ENCODE data around the gene DCT.

DCT gene

DNA sequence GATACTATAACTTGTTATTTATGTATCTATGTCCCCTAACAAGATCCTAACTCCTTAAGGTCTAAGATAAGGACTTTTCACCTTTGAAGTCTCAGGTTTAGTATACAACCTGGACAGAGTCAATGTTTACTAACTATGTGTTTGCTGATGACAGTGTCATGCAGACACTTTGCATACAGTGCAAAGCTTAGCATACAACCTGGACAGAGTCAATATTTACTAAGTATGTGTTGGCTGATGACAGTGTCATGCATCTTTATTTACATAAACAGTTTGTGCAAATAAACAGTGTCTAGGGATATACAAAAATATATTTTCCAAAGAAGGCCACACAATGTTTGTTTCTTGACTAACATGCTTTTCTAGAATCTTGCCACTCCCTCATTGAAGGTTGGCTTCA, 34.7 kb downstream of the DCT start:
- no peak for DNase-seq

DNA sequence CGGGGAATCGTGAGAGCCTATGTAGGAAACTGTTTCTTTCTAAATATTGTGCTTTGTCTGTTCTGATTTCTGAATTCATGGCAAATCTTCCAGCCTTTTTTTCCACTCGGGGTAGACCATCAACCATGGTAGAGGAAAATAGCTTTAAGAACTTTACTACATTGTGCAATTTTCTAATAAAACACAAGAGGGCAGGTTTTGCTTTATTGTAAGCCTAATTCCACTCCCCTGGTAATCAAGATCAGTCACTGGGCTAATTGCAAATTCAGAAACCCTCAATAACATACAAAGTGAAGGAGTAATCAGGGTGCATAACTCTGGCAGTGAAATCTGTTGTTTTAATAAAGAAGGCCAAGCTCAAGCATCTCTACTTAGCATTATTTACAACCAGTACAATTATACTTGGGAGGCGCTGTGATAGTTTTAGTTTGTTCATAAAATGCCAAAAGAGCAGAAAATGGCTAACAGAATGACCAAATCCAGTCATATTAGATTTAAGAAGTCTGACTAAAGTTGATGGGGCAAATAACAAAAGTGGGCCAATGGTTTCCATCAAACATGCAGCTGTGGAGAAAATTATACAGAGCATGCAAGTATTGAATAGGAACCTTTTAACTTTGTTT, 43.8 kb downstream of the DCT start:
- no peak for DNase-seq

DNA sequence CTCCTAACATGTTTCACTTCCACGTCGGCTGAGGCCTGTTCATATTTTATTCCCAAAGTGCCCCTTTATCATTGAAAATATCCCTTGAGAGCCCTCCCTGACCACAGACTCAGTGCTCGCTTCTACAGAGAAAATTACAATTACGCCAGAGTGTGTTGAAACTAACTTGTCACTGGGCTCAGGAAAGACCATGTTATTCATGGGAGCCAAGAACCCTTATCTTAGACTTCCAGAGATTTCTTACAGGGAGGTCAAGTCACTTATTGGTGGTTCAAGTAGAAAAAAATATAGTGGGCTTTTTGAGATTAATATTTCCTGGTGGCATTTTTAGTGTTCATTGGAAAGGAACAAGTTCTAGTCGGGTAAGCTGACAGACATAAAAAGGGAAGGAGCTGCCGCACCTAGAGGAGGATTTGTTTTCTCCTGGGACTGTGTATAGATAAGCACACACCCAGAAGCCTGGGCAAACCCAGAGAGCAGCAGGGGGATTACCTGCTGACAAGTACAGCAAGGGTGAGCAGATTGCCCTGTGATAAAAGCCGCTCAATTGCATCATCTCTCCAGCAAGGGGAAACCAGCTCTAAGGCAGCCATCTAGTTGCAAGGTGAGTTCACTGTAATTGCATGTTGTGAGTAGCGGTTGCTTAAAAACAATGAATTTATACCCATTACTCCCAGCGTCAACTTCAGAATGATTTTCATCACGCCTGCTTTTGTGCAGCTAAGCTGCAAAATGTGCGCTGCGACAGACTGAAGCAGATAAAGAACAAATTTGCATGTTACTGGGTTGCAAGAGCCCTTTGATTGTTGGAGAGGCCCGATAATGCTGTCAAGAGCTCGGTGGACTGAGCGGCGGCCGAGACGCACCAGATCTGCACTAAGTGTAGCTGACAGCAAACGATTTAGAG, 46.2 kb downstream of the DCT start:
- DNase-seq = no peak

- DNase-seq = no peak
Observed at GRCh38 chr13:94431987-94432386, 47.5 kb downstream of the DCT start.

- DNase-seq = no peak
Observed at GRCh38 chr13:94431574-94431973, 47.9 kb downstream of the DCT start.

DNA sequence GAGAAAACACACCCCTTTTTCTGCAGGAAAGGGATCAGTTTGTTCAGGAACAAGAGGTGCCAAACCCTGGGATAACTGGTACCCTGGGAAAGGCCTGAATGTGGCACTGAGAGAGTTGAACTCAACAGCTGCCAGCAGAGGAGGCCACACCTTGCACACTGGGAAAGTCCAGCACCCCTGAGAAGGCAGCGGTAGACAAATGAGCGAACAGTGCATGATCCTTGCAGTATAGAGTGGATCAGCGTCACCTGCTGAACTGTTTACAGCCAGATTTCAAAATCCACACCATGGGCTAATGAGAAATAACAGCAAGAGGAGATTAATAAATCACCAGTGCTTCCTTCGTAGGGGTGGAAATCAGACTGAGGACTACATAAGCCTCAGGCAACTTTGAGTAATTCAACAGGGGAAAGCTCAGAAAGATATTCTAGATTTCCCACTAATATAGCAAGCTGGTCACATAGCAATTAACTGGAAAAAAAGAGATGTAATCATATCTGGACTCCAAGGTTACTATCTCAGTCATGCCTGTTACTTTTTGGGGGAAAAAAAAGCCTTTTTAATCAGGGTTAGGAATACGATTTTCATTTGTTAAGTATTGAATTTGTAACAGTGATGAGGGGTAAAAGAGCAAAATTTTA, 52.0 kb downstream of the DCT start:
- no peak for DNase-seq

GRCh38 chr13:94419925-94420305, 59.6 kb downstream of the DCT start:
- DNase-seq = no peak

- DNase-seq = peak; percentile 22
Observed at GRCh38 chr13:94419304-94419924, 60.1 kb downstream of the DCT start.

DNA sequence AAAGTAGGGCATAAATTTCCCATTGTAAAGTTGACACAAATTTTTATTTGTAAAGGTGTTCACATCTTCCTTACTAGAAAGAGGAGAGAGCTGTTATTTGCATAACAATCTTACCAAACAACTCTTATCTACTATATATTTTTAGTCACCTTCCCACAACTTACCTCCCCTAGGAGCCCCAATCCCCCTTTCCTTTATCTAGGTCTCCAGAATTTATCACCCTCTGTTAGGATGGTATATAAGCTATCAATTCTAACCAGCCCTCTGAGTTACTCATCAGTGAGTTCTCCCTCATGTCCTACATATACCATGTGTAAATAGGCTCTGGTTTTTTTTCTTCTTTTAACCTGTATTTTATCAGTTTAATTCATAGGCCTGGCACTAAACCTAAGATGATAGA, 62.2 kb downstream of the DCT start:
- DNase-seq = no peak

DNA sequence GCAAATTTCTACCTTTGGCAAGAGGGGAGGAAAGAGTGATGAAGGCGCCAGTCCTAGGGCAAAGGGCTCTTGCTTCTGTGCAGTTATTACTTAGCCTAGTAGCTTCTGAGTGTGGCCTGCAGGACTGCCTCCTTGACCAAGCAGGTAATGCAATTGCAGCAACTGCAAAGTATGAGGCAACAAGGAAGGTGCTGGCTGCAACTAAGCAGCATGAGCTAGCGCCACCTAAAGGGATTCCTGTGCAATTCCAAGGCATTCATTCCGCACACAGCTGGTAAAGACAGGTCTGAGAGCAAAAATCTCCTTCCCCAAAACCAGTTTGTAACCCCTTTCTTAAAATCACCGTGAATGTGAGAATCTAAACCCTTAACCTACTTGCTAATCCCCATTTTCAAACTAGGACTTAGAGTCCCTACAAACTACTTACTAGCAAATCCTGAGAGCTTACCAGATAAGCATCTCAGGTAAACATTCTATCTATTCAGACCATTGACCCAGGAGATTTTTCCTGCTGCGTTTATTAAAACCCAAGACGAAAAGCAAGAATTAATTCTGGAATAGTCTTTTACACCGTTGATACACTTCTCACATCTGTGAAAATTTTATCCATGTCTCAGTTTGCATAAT, 62.9 kb downstream of the DCT start:
- DNase-seq = no peak

DNA sequence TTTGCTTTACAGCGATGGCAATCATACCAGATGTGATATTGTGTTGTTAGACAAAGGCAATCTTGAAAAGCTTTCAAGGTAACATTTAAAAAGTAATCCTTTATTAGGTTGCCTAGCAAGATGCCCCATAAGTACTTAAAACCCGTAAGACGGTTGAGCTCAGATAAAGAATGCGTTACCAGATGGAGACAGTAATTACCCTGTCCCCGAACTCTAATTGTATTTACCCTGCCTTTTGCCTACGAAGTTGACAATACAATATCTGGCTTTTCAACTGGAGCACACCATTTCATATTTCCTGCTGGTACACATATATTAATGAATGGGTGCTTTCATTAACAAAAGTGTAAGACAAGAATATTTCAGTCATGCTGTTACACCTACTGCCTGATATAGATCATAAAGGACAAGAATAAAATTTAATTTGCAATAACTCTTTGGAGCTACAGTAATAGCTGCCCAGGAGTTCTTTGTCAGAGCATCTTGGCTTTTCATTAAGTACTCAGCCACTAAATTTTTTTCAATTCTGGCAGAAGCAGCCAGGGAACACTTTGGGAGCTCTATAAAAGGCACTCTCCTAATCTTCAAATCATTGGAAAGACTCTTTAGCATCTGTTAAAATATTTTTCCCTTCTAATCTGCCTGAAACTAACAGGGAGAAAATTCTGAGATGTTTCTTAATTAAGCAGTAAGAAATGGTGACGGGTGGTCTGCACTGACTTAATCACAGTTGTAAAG, 63.8 kb downstream of the DCT start:
- no peak for DNase-seq

DNA sequence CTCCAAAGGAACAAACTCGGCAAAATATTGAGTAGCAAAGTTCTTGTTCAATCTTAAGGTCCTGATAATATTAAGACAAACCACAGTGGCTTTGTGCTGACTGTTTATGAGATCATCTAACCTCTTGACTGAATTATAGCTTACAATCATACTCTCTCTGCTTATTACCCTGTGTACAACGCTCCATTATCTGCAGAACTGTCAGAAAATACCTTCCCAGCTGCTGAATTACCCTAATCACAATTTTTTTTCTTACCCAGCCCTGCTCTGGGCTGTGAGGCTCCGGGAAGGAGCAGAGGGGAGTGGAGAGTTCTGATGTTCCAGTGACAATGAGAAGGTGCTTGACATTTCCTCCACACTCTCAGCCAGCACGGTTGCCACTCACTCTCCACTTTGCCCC, 64.8 kb downstream of the DCT start:
- DNase-seq = no peak

DNA sequence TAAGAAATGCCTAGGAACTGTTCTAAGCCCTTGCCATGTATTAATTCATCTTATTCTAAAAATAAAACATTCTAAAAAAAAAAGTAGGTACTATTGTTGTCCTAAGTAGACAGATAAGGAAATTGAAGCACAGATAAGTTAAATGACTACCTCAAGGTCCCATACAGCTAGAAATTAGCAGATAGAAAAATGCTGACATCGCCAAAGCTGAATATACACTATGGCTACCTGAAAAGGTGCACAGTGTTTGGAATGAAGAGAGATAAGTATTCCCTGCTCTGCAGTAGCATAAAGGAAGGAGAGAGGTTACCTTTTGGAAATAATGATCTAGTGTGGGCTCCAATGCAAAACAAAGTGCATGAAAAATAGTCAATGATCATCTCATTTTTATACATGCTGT, 65.3 kb downstream of the DCT start:
- no peak for DNase-seq

DNA sequence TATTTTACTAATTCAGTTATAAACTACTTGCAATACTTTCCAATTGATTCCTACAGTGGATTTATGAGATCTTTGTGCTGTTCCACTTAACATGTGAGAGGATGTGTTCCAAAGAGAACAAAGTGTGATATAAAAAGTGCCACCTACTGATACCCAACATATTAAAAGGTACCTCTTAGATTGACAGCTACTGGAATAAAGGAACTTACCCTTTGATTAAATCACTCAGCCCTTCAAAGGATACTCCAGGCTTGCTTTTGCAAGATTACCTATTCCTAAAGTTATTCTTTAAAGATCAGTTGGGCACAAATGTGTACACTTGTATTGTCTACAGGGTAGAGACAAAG, 65.9 kb downstream of the DCT start:
- no peak for DNase-seq

DNA sequence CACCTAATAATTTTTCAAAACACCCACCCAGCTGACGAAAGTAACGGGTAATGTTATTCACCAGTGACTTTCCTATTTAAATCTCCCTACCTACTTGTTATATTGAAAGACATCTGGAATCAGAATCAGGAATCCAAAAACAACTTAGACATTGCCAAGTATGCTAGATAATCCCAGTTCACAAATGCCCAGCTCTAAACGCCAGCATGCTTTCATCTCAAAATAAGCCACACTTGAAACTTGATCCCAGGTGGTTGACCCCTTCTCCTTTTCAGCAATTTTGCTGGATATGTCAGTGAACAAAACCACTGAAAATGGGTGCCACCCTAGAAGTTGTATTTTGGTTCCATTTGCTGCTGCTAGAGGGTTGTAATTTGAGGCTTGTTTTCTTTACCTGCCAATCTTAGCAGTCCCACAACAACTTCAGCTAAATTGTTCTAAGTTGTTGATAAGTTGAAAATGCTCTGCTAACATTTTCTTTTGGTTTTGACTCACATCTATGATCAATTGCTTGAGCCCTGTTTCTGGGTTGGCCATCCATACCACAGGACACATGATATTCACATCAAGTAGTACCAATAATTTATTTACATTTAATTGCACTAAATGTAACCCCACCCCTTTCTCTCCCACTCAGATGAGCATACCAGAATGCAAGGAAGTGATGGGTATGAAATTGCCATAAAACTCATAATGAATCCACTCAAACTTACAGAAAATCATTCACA, 66.4 kb downstream of the DCT start:
- no peak for DNase-seq

DNA sequence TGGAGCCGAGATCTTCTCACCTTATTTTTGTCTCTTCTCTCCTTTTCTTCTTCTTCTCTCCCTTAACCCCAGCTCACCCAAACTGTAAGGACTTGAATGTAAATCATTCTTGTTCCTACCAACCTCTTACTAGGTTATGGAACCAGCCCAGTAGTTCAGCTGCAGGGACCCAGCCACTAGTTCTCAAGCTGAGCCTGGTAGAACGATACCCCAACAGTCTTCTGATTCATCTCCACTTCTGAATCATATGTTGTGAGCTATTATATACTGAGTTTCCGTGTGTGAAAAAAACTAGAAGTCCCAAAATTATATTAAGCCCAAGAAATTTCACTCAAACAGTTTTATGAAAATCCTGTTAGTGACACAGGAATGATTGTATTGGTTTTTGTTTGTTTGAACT, 67.7 kb downstream of the DCT start:
- no peak for DNase-seq

- no peak for DNase-seq
Observed at GRCh38 chr13:94408314-94409036, 71.0 kb downstream of the DCT start.

GRCh38 chr13:94400874-94401273, 78.6 kb downstream of the DCT start:
- no peak for DNase-seq

- DNase-seq = no peak
Observed at GRCh38 chr13:94399812-94400211, 79.7 kb downstream of the DCT start.

DNA sequence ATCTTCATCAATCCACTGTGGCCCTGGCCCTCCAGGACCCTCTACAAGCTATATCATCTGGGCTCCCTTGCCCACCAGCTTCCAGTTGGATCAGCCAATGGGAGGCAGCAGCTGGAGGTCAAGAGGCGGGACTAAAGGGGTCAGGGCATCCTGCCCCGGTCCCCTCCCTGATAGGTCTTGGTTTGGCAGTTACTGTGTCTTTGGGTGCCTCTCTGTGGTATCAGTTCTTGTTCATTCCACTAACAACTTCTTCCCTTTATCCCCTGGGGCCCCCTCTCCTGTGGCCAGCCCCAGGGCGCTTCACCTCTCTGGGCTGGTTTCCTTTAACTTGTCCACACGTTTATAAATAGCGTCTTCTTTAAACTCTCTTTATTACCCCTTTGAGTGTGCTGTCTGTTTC, 83.6 kb downstream of the DCT start:
- DNase-seq = no peak

- no peak for DNase-seq
Observed at GRCh38 chr13:94394723-94395122, 84.8 kb downstream of the DCT start.

Data from stimulated activated naive CD4-positive, alpha-beta T cell treated with Interleukin-2 at 50 U/mL for 16 hours (primary cell).